GM12878 (cell line): Measurements from ENCODE around the gene RGS5. TPM values are rescaled to one million over a fixed set of nuclear protein-coding genes. Genes with fewer than 3 reads are reported as not detected.

Source experiments
- ATAC-seq: fragments of 200-7000 bp; cut with Tn5 transposase; 3 replicates; pipeline ENCODE4 v1.9.1; 2020; ENCODE audit warnings: mild to moderate bottlenecking, moderate library complexity
- BruUV-seq: library from RNA; stranded (reverse); fragments of 400-500 nt; replicated peaks from 2 replicates; lab custom pipeline; 2021; lab: Mats Ljungman, UMichigan
- CTCF ChIA-PET: fragments of 300-600 bp; sonication (Branson Sonifier 250); formaldehyde crosslinking; extraction: SDS; loops from one replicate; lab custom pipeline; 2021; ENCODE audit warnings: inconsistent platforms; lab: Yijun Ruan, JAX
- POLR2A ChIA-PET: fragments of 350-600 bp; formaldehyde crosslinking; extraction: SDS; loops from one replicate; lab custom pipeline; 2021; ENCODE audit warnings: inconsistent platforms; lab: Charles Lee
- RAD21 ChIA-PET: fragments of 300-600 bp; sonication (Branson Sonifier 250); formaldehyde crosslinking; loops from one replicate; lab custom pipeline; 2023; ENCODE audit warnings: antibody characterized with exemption; ENCODE audit not compliant: unreplicated experiment; lab: Charles Lee
- SMC1A ChIA-PET: fragments of 300-600 bp; sonication (Branson Sonifier 250); formaldehyde crosslinking; loops from one replicate; lab custom pipeline; 2023; ENCODE audit not compliant: unreplicated experiment, uncharacterized antibody; lab: Charles Lee
- DNase-seq: peaks from one replicate; pipeline ENCODE4 v3.0.0-alpha.2; 2011; ENCODE audit warnings: low read depth, low spot score
- FAIRE-seq: peaks from 3 replicates; lab custom pipeline; 2011; peaks lifted over from hg19 to GRCh38; lab: Jason Lieb, UNC
- H2AFZ ChIP-seq: 2 replicates; pipeline ENCODE4 v1.6.0; 2011; ENCODE audit warnings: low read depth, low read length, control low read depth; ENCODE audit not compliant: control insufficient read depth
- H3K27ac ChIP-seq: 2 replicates; pipeline ENCODE4 v1.5.1; 2011; ENCODE audit warnings: control low read depth; ENCODE audit not compliant: control insufficient read depth, insufficient read depth
- H3K27me3 ChIP-seq, 2 experiments: replicated peaks in 1 of 2; 2 replicates each; pipeline versions ENCODE4 v1.6.0 to v1.6.1; 2011; ENCODE audit warnings: low read length in 1 of 2; ENCODE audit not compliant: control insufficient read depth in 2 of 2, insufficient read depth in 2 of 2
- H3K36me3 ChIP-seq, 2 experiments: 2 replicates each; pipeline ENCODE4 v1.5.1; 2011; ENCODE audit warnings: low read length in 1 of 2; ENCODE audit not compliant: control insufficient read depth in 2 of 2, insufficient read depth in 2 of 2
- H3K4me1 ChIP-seq: 2 replicates; pipeline ENCODE4 v1.6.1; 2011; ENCODE audit warnings: mild to moderate bottlenecking, low read length, moderate library complexity, mixed read lengths; ENCODE audit not compliant: control insufficient read depth, insufficient read depth
- H3K4me2 ChIP-seq: 2 replicates; pipeline ENCODE4 v1.6.0; 2011; ENCODE audit warnings: control low read depth; ENCODE audit not compliant: control insufficient read depth, insufficient read depth
- H3K4me3 ChIP-seq: fragments of 200-600 bp; sonication (generic); 2 replicates; pipeline ENCODE4 v1.5.1; 2016
- H3K79me2 ChIP-seq: 2 replicates; pipeline ENCODE4 v1.6.0; 2011; ENCODE audit warnings: low read length; ENCODE audit not compliant: control insufficient read depth, insufficient read depth
- H3K9ac ChIP-seq: 2 replicates; pipeline ENCODE4 v1.8.0; 2011; ENCODE audit warnings: low read length, control low read depth, mixed read lengths; ENCODE audit not compliant: control insufficient read depth, insufficient read depth
- H3K9me3 ChIP-seq: replicated peaks from 3 replicates; pipeline ENCODE4 v1.5.1; 2011; ENCODE audit warnings: mild to moderate bottlenecking, low read length; ENCODE audit not compliant: control insufficient read depth, insufficient read depth
- H4K20me1 ChIP-seq: 2 replicates; pipeline ENCODE4 v1.6.0; 2011; ENCODE audit not compliant: control insufficient read depth, insufficient read depth
- BCL3 ChIP-seq: IDR thresholded peaks from 2 replicates; pipeline ENCODE4 v1.6.1; 2011; ENCODE audit warnings: borderline replicate concordance, low read depth, mild to moderate bottlenecking, moderate library complexity, low read length; ENCODE audit not compliant: insufficient read depth, poor library complexity, severe bottlenecking
- CEBPZ ChIP-seq: fragments of 150-350 bp; IDR thresholded peaks from 2 replicates; pipeline ENCODE4 v1.6.1; 2016; ENCODE audit warnings: low read depth, low read length
- EP300 ChIP-seq, 2 experiments: fragments of 150-350 bp in 1 of 2; IDR thresholded peaks; 2 replicates each; pipeline ENCODE4 v1.6.1; 2011 to 2012; ENCODE audit warnings: low read depth in 2 of 2, low read length in 2 of 2, borderline replicate concordance in 1 of 2, improper control_type of control experiment in 1 of 2, inconsistent platforms in 1 of 2; ENCODE audit not compliant: control insufficient read depth in 1 of 2
- IKZF1 ChIP-seq: fragments of 450-650 bp; conservative IDR thresholded peaks from 2 replicates; pipeline ENCODE4 v1.6.1; 2017; ENCODE audit warnings: antibody characterized with exemption, mild to moderate bottlenecking
- IKZF2 ChIP-seq, 2 experiments: fragments of 450-650 bp; IDR thresholded peaks; 2 replicates each; pipeline ENCODE4 v1.6.1; 2017; ENCODE audit warnings: mild to moderate bottlenecking in 2 of 2, moderate library complexity in 2 of 2
- RAD51 ChIP-seq: fragments of 450-650 bp; IDR thresholded peaks from 2 replicates; pipeline ENCODE4 v1.6.1; 2016; ENCODE audit warnings: moderate library complexity, mild to moderate bottlenecking, inconsistent platforms
- TAF1 ChIP-seq: IDR thresholded peaks from 2 replicates; pipeline ENCODE4 v1.6.1; 2011; ENCODE audit warnings: mild to moderate bottlenecking, low read depth, low read length, borderline replicate concordance
- in situ Hi-C: fragments of 300-500 bp; cut with MboI; formaldehyde crosslinking; loops from 9 replicates; pipeline ENCODE4 v1.14.3; 2018; ENCODE audit warnings: mixed read lengths
- intact Hi-C: fragments of 100-400 bp; cut with micrococcal nuclease; formaldehyde crosslinking; loops from one replicate; pipeline ENCODE4 v1.14.2; 2022; ENCODE audit not compliant: unreplicated experiment
- polyA plus RNA-seq, 11 experiments: library from polyadenylated mRNA; depleted of rRNA in 4 of 11; unstranded in 6 of 11; stranded (reverse) in 5 of 11; fragments of >200 nt; fragmentation: Nextera tagmentation in 4 of 11; fragmentation: Illumina TruSeq in 1 of 11; extraction: Ambion mirVana in 4 of 11; extraction: Trizol in 1 of 11; gene quantifications; 1 replicate in 1 of 11; 2 replicates in 10 of 11; pipeline versions ENCODE4 v1.2.1 to v1.2.3, GENCODE V29; 2011 to 2016; ENCODE audit warnings: inconsistent platforms in 2 of 11, missing spikeins in 2 of 11, low read depth in 1 of 11
- total RNA-seq, 4 experiments: library from RNA; depleted of rRNA in 3 of 4; stranded (reverse); fragments of >200 nt in 3 of 4; fragmentation: Illumina TruSeq in 1 of 4; extraction: Trizol in 1 of 4; gene quantifications; 2 replicates each; pipeline versions ENCODE4 v1.2.1 to v1.2.3, GENCODE V29; 2013 to 2021

RGS5 gene
- total and polyA plus RNA-seq, 10 of the 15 experiments (the other 5 are each of a cell fraction or from before 2014, with no cell fraction given) = 0.63 to 7.4 (median 2.8) TPM

GRCh38 chr1:163196449-163196787 is 6.3 kb downstream of the RGS5 start:
- H3K4me3 ChIP-seq = no peak overlapping the region
- CTCF ChIA-PET = interaction anchor here (1.2 kb wide), 1 partner anchor 119 kb away, joined by 3 read pairs; no protein-coding TSS in a partner anchor
- no peak overlapping the region for H3K9ac ChIP-seq
- ATAC-seq (no peak), DNase-seq (no peak), FAIRE-seq (no peak)
- H4K20me1 ChIP-seq = no peaks in the 10 kb centered on the region
- H3K27me3 ChIP-seq = no peaks in the 10 kb centered on the region
- H3K9me3 ChIP-seq = no peaks in the 10 kb centered on the region
- SMC1A ChIA-PET = no interaction called here
- intact Hi-C loops = no loop called here
- H3K36me3 ChIP-seq = no peaks in the 10 kb centered on the region
- RAD21 ChIA-PET = no interaction called here
- no peak overlapping the region for H3K4me2 ChIP-seq
- H3K79me2 ChIP-seq = no peaks in the 10 kb centered on the region
- in situ Hi-C loops = no loop called here
- H3K27ac ChIP-seq = no peak overlapping the region
- TF ChIP-seq BCL3 = no peak
- TF ChIP-seq RAD51 = no peak
- no peak for TF ChIP-seq IKZF1
- no peak for TF ChIP-seq EP300 (IDR thresholded peaks at IDR 0.05; ENCODE audit: borderline replicate concordance in 1 of 2, control insufficient read depth in 1 of 2, low read depth in 2 of 2, low read length in 2 of 2)
- TF ChIP-seq CEBPZ = no peak
- no peak for TF ChIP-seq TAF1
- no peak for TF ChIP-seq IKZF2 (IDR thresholded peaks at IDR 0.05)
- no TSS peak for BruUV-seq
- no peaks in the 10 kb centered on the region for H3K4me1 ChIP-seq
- POLR2A ChIA-PET = no interaction called here
- H2AFZ ChIP-seq = no peak overlapping the region
